RWPE2 (cell line): ENCODE data around the gene ABCA6.

Experiments used
- ATAC-seq: fragments of 200-7000 bp; cut with Tn5 transposase; 3 replicates; pipeline ENCODE4 v1.9.1; 2021; ENCODE audit warnings: low read depth
- DNase-seq: peaks from one replicate; pipeline ENCODE4 v3.0.0-alpha.2; 2020; ENCODE audit warnings: low spot score
- H3K27ac ChIP-seq: fragments of 450-650 bp; 2 replicates; pipeline ENCODE4 v1.5.1; 2017; ENCODE audit warnings: mild to moderate bottlenecking; ENCODE audit not compliant: poor library complexity, severe bottlenecking
- H3K27me3 ChIP-seq: fragments of 250-450 bp; sonication (Bioruptor Pico); 2 replicates; pipeline ENCODE4 v1.5.1; 2021; ENCODE audit warnings: mild to moderate bottlenecking, moderate library complexity; ENCODE audit not compliant: insufficient read depth, poor library complexity, severe bottlenecking
- H3K36me3 ChIP-seq: fragments of 250-450 bp; sonication (Bioruptor Pico); 2 replicates; pipeline ENCODE4 v1.5.1; 2020; ENCODE audit warnings: low read depth, mild to moderate bottlenecking, moderate library complexity
- H3K4me1 ChIP-seq: fragments of 250-450 bp; sonication (Bioruptor Pico); 2 replicates; pipeline ENCODE4 v1.5.1; 2021; ENCODE audit warnings: mild to moderate bottlenecking, moderate library complexity; ENCODE audit not compliant: insufficient read depth, poor library complexity, severe bottlenecking
- H3K4me3 ChIP-seq: fragments of 250-450 bp; sonication (Bioruptor Pico); 2 replicates; pipeline ENCODE4 v1.5.1; 2021; ENCODE audit warnings: mild to moderate bottlenecking, moderate library complexity; ENCODE audit not compliant: severe bottlenecking
- H3K9me3 ChIP-seq: fragments of 250-450 bp; sonication (Bioruptor Pico); 2 replicates; pipeline ENCODE4 v1.5.1; 2021; ENCODE audit warnings: mild to moderate bottlenecking, moderate library complexity; ENCODE audit not compliant: severe bottlenecking
- TF ChIP-seq, protein P1 (sequence below): fragments of 450-650 bp; IDR thresholded peaks from one replicate; pipeline ENCODE4 v1.5.1; 2017; ENCODE audit warnings: mild to moderate bottlenecking, moderate library complexity; ENCODE audit not compliant: poor library complexity, severe bottlenecking

Gene ABCA6

DNA sequence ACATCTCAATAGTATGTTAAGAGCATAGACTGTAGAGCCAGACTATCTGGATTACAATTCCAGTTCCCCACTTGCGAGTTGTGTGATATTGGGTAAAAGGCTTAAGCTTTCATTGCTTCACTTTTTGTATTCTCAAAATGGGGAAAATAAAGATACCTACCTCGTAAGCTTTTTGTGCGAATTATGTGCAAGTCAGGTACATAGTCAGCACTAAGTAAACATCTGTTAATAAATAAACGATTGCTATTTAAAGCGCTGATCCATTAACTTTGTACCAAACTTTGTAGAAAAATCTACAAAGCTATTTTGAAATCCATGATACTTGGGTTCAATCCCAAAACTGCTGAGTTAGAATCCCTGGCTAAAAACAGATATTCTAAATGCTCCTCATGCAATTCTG, 19.6 kb downstream of the ABCA6 start:
- Histone ChIP-seq H3K4me3 (no peak overlapping the region), H3K9me3 (peaks cover 5% of the 10 kb centered on the region), H3K4me1 (peaks cover 4% of the 10 kb centered on the region), H3K27ac (no peak overlapping the region), H3K27me3 (no peaks in the 10 kb centered on the region), H3K36me3 (no peaks in the 10 kb centered on the region)
- TF ChIP-seq, protein P1, sequence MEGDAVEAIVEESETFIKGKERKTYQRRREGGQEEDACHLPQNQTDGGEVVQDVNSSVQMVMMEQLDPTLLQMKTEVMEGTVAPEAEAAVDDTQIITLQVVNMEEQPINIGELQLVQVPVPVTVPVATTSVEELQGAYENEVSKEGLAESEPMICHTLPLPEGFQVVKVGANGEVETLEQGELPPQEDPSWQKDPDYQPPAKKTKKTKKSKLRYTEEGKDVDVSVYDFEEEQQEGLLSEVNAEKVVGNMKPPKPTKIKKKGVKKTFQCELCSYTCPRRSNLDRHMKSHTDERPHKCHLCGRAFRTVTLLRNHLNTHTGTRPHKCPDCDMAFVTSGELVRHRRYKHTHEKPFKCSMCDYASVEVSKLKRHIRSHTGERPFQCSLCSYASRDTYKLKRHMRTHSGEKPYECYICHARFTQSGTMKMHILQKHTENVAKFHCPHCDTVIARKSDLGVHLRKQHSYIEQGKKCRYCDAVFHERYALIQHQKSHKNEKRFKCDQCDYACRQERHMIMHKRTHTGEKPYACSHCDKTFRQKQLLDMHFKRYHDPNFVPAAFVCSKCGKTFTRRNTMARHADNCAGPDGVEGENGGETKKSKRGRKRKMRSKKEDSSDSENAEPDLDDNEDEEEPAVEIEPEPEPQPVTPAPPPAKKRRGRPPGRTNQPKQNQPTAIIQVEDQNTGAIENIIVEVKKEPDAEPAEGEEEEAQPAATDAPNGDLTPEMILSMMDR: no peak
- ATAC-seq: no peak
- DNase-seq: no peak

DNA sequence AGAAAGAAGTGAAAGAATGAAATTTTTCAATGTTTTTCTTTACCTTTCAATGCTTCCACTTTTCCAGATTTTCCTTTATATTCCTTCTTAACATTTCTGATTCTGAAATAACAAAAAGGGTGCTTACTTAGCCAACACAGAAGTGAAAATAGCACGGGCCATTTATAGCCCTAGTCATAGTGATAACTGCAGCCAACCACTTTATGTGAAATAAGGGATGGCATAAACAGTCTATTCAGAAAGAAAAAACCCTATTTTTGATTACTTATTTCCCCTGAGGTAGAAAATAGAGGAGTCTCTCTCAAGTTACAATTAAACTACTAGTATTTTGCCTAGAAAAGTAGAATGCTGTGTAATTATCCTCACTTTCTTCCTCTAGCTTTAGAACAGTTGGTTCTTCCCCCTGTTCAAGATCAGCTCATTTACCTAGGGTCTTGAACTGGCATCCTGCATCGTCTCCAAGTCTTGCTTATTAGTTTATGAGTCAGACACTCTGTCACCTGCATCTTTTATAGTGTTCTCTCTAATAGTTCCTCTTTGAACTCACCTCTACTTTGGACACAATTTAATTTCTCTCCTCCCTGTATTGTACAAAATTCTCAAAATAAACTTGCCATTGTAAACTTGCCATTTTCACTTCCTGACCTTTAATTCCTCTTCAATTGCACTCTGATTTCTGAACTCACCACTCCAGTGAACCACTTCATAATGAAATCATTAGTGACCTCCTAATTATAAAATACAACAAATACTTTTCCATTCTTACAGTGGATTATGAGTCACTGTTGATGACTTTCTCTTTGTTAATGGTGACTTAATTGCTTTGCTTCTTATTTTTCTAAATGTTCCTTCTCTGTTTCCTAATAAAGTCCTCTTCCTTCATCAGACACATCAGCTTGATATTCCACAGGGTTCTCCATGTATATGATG, 23.6 kb downstream of the ABCA6 start:
- Histone ChIP-seq H3K27me3 (no peaks in the 10 kb centered on the region), H3K36me3 (no peaks in the 10 kb centered on the region), H3K27ac (no peak overlapping the region), H3K4me3 (no peak overlapping the region), H3K9me3 (no peaks in the 10 kb centered on the region), H3K4me1 (peaks cover 4% of the 10 kb centered on the region)
- TF ChIP-seq, protein P1: no peak
- DNase-seq (no peak), ATAC-seq (no peak)

DNA sequence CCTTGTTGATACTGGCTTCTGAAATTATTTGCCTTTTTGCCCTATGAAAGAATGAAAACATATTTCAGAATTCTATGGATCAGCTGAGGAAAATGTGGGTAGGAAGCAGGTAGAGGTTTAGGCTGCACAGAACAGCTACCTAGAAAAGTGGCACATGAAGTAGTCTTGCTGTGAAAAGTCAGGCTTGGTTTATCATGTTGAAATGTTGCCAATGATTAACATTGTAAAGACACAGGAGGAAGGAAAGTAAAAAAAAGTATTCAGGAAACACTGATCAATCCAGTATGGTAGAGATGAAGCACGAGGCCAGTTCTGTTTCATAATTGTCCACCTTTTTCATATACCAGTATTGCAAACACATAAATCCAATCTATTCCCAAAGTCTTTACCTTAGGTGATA, 29.9 kb downstream of the ABCA6 start:
- Histone ChIP-seq H3K9me3 (no peaks in the 10 kb centered on the region), H3K27me3 (no peaks in the 10 kb centered on the region)
- TF ChIP-seq, protein P1: no peak

DNA sequence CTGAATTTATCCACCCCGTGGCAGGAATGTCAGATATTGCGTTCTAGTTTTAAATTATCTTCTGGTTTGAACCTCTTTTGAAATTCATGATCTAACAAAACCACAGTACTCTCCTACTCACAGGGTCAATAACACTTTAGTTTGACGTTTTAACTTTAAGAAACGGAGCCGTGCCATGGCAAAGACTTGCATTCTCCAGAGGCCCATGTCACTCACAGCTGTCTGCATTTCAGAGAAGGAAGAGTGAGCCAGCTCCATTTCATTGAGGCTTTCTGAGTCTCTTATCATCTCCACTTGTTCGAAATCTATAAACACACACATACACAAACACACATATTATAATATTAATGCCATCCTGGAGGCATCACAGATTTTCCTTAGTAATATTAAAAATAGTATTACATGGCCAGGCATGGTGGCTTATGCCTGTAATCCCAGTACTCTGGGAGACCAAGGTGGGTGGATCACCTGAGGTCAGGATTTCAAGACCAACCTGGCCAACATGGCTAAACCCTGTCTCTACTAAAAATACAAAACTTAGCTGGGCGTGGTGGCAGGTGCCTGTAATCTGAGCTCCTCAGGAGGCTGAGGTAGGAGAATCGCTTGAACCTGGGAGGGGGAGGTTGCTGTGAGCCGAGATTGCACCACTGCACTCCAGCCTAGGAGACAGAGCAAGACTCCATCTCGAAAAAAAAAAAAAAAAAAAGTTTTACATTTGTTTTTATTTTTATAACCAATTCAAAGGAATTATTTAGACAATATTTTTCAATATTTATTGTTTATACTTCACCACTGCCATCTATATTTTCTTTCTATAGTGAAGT, 35.6 kb downstream of the ABCA6 start:
- Histone ChIP-seq H3K4me1 (no peaks in the 10 kb centered on the region), H3K36me3 (no peaks in the 10 kb centered on the region), H3K27ac (no peak overlapping the region), H3K9me3 (no peaks in the 10 kb centered on the region), H3K4me3 (no peak overlapping the region), H3K27me3 (no peaks in the 10 kb centered on the region)
- DNase-seq (no peak), ATAC-seq (no peak)
- TF ChIP-seq, protein P1: no peak

More for the DNA sequence above, 29.9 kb downstream of the ABCA6 start:
- Histone ChIP-seq H3K36me3 (no peaks in the 10 kb centered on the region), H3K4me3 (no peak overlapping the region), H3K27ac (no peak overlapping the region), H3K4me1 (no peaks in the 10 kb centered on the region)
- no peak for DNase-seq
- ATAC-seq: no peak
